Ishikawa (cell line): ENCODE measurements around the gene EEPD1.

Experiments
- CEBPB ChIP-seq: IDR thresholded peaks from 2 replicates; pipeline ENCODE4 v1.6.1; 2012
- CREB1 ChIP-seq: IDR thresholded peaks from 2 replicates; pipeline ENCODE4 v1.6.1; 2012; ENCODE audit warnings: low read depth
- EGR1 ChIP-seq: IDR thresholded peaks from 2 replicates; pipeline ENCODE4 v1.6.1; 2012
- EP300 ChIP-seq: IDR thresholded peaks from 2 replicates; pipeline ENCODE4 v1.6.1; 2012; ENCODE audit warnings: borderline replicate concordance
- FOXM1 ChIP-seq: IDR thresholded peaks from 2 replicates; pipeline ENCODE4 v1.6.1; 2012; ENCODE audit warnings: low read depth, borderline replicate concordance
- MAX ChIP-seq: IDR thresholded peaks from 2 replicates; pipeline ENCODE4 v1.6.1; 2012
- NFIC ChIP-seq: IDR thresholded peaks from 2 replicates; pipeline ENCODE4 v1.6.1; 2012
- RAD21 ChIP-seq: IDR thresholded peaks from 2 replicates; pipeline ENCODE4 v1.6.1; 2012; ENCODE audit warnings: low read depth
- REST ChIP-seq: IDR thresholded peaks from 2 replicates; pipeline ENCODE4 v1.6.1; 2012; ENCODE audit warnings: low read depth, mild to moderate bottlenecking
- TAF1 ChIP-seq: IDR thresholded peaks from 2 replicates; pipeline ENCODE4 v1.6.1; 2012; ENCODE audit warnings: low read depth, mild to moderate bottlenecking
- TCF12 ChIP-seq: IDR thresholded peaks from 2 replicates; pipeline ENCODE4 v1.6.1; 2012; ENCODE audit warnings: low read depth
- TEAD4 ChIP-seq: IDR thresholded peaks from 2 replicates; pipeline ENCODE4 v1.6.1; 2012
- USF1 ChIP-seq: IDR thresholded peaks from 2 replicates; pipeline ENCODE4 v1.6.1; 2012
- YY1 ChIP-seq: IDR thresholded peaks from 2 replicates; pipeline ENCODE4 v1.6.1; 2012; ENCODE audit warnings: low read depth
- ZBTB7A ChIP-seq: IDR thresholded peaks from 2 replicates; pipeline ENCODE4 v1.6.1; 2012; ENCODE audit warnings: low read depth

The EEPD1 gene

GRCh38 chr7:36182854-36183604 is 30.0 kb downstream of the EEPD1 start:
- TF ChIP-seq TAF1 (no peak), REST (no peak), EP300 (no peak), CREB1 (no peak), FOXM1 (no peak), EGR1 (no peak), RAD21 (no peak), NFIC (no peak)

- TF ChIP-seq CREB1, result no peak
- no peak for TF ChIP-seq USF1
- TF ChIP-seq EP300, result no peak
- TF ChIP-seq FOXM1, result no peak
- no peak for TF ChIP-seq NFIC
- no peak for TF ChIP-seq EGR1
- no peak for TF ChIP-seq TEAD4
- TF ChIP-seq TAF1, result no peak
- no peak for TF ChIP-seq ZBTB7A
- TF ChIP-seq MAX, result no peak
- TF ChIP-seq RAD21, result no peak
- no peak for TF ChIP-seq YY1
- TF ChIP-seq REST, result no peak
- TF ChIP-seq TCF12, result no peak
- no peak for TF ChIP-seq CEBPB
Observed at GRCh38 chr7:36185092-36185491, 32.0 kb downstream of the EEPD1 start.

- TF ChIP-seq NFIC, result no peak
- no peak for TF ChIP-seq MAX
- no peak for TF ChIP-seq RAD21
- no peak for TF ChIP-seq YY1
- no peak for TF ChIP-seq CEBPB
- no peak for TF ChIP-seq EP300
- no peak for TF ChIP-seq CREB1
- TF ChIP-seq TEAD4, result no peak
Observed at GRCh38 chr7:36185756-36186155, 32.7 kb downstream of the EEPD1 start.

GRCh38 chr7:36186359-36187121 is 33.5 kb downstream of the EEPD1 start:
- TF ChIP-seq FOXM1, result no peak
- TF ChIP-seq EGR1, result no peak
- no peak for TF ChIP-seq MAX
- no peak for TF ChIP-seq RAD21
- no peak for TF ChIP-seq CREB1
- TF ChIP-seq NFIC, result no peak
- no peak for TF ChIP-seq CEBPB
- no peak for TF ChIP-seq TEAD4
- no peak for TF ChIP-seq TCF12
- TF ChIP-seq EP300, result no peak
- TF ChIP-seq REST, result no peak
- TF ChIP-seq TAF1, result no peak
- no peak for TF ChIP-seq ZBTB7A
- TF ChIP-seq USF1, result no peak
- no peak for TF ChIP-seq YY1
